K562 (cell line): ENCODE results near the gene MYL4.

Source experiments
- BDP1 ChIP-seq: IDR thresholded peaks from 3 replicates; pipeline ENCODE4 v1.6.1; 2011; ENCODE audit not compliant: insufficient read length, insufficient read depth
- CEBPG ChIP-seq, 3 experiments: fragments of 200-800 bp in 1 of 3; sonication (Bioruptor generic) in 1 of 3; sonication (generic) in 1 of 3; formaldehyde crosslinking in 1 of 3; IDR thresholded peaks in 2 of 3; conservative IDR thresholded peaks in 1 of 3; 2 replicates each; pipeline versions ENCODE4 v1.6.1 to v1.8.0; 2016 to 2022; ENCODE audit warnings: missing compliant biosample characterization in 2 of 3, missing genetic modification characterization in 2 of 3, mild to moderate bottlenecking in 1 of 3, missing genetic modification reagents in 1 of 3
- HMGXB4 ChIP-seq: sonication (generic); formaldehyde crosslinking; IDR thresholded peaks from 2 replicates; pipeline ENCODE4 v1.8.1; 2023; ENCODE audit warnings: mild to moderate bottlenecking, missing genetic modification reagents
- MTA2 ChIP-seq: fragments of 450-650 bp; IDR thresholded peaks from 2 replicates; pipeline ENCODE4 v1.6.1; 2016; ENCODE audit warnings: low read depth
- MXI1 ChIP-seq: IDR thresholded peaks from 2 replicates; pipeline ENCODE4 v1.6.1; 2011; ENCODE audit warnings: low read depth, mild to moderate bottlenecking, improper control_type of control experiment, low read length
- YBX1 ChIP-seq: fragments of 450-650 bp; IDR thresholded peaks from 2 replicates; pipeline ENCODE4 v1.7.1; 2016; ENCODE audit warnings: mild to moderate bottlenecking
- ZFX ChIP-seq: sonication (generic); formaldehyde crosslinking; IDR thresholded peaks from 2 replicates; pipeline ENCODE4 v1.8.0; 2022; ENCODE audit warnings: mild to moderate bottlenecking, missing genetic modification reagents, moderate library complexity

- TF ChIP-seq BDP1 (no peak), ZFX (CRISPR knock-in tag) (no peak), MXI1 (no peak), YBX1 (no peak), MTA2 (no peak), CEBPG (CRISPR knock-in tag; IDR thresholded peaks at IDR 0.05) (no peak), CEBPG (tag; conservative IDR thresholded peaks at IDR 0.05 in 1 of 2, IDR thresholded peaks at IDR 0.05 in 1 of 2) (no peak), HMGXB4 (CRISPR knock-in tag) (no peak)
Measured at GRCh38 chr17:47267354-47267828, 58.2 kb downstream of the MYL4 start.
